Transverse colon (tissue), 4 donors: Measurements from ENCODE around the gene TM4SF5.

Experiments used
- CTCF ChIP-seq, 5 experiments: fragments of 200-600 bp in 3 of 5; fragments of 450-650 bp in 2 of 5; sonication (generic) in 3 of 5; IDR thresholded peaks; 1 replicate in 2 of 5; 2 replicates in 3 of 5; pipeline ENCODE4 v1.5.1; 2016 to 2017; ENCODE audit warnings: antibody characterized with exemption in 5 of 5, inconsistent platforms in 3 of 5, mild to moderate bottlenecking in 2 of 5, moderate library complexity in 1 of 5
- EP300 ChIP-seq: sonication (generic); formaldehyde crosslinking; IDR thresholded peaks from one replicate; pipeline ENCODE4 v1.6.1; 2017; ENCODE audit warnings: antibody characterized with exemption, low read depth
- POLR2A ChIP-seq: fragments of 450-650 bp; IDR thresholded peaks from one replicate; pipeline ENCODE4 v1.6.1; 2016; ENCODE audit warnings: antibody characterized with exemption, mild to moderate bottlenecking, moderate library complexity
- POLR2AphosphoS5 ChIP-seq, 3 donors: sonication (generic); formaldehyde crosslinking; IDR thresholded peaks; one replicate each; pipeline ENCODE4 v1.6.1; 2016; ENCODE audit warnings: antibody characterized with exemption in 3 of 3

DNA sequence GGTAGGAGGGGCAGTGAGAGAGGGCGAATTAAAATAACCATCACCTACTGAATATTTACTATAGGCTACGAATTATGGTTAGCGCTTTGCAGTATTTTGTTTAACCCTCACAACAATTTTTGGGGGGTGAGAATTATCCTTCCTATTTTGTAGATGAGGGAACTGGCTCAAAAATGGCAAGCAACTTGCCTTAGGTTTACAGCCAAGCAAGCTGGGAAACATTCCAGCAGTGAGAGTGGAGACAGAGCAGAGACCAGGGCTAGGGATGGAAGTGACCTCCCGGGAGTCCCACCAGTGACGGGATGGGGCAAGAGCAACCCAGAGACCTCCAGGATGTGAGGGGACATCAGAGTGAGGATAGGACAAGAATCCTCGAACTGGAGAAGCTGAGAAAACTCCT, 14.8 kb downstream of the TM4SF5 start:
- TF ChIP-seq CTCF (IDR thresholded peaks at IDR 0.05), result no peak
- TF ChIP-seq POLR2AphosphoS5 (IDR thresholded peaks at IDR 0.05), result peak in 1 of 3 donors; percentile 1
- no peak for TF ChIP-seq EP300
- no peak for TF ChIP-seq POLR2A
